Measurements from ENCODE around the gene ISYNA1. TPM values are rescaled to one million over a fixed set of nuclear protein-coding genes. Genes with fewer than 3 reads are reported as not detected.
A peak's percentile ranks its signal among the peaks of the same experiment; 100 is the strongest.

ISYNA1 gene
- total RNA-seq, 2 donors from 2014 or later = 71.6 to 690 TPM

DNA sequence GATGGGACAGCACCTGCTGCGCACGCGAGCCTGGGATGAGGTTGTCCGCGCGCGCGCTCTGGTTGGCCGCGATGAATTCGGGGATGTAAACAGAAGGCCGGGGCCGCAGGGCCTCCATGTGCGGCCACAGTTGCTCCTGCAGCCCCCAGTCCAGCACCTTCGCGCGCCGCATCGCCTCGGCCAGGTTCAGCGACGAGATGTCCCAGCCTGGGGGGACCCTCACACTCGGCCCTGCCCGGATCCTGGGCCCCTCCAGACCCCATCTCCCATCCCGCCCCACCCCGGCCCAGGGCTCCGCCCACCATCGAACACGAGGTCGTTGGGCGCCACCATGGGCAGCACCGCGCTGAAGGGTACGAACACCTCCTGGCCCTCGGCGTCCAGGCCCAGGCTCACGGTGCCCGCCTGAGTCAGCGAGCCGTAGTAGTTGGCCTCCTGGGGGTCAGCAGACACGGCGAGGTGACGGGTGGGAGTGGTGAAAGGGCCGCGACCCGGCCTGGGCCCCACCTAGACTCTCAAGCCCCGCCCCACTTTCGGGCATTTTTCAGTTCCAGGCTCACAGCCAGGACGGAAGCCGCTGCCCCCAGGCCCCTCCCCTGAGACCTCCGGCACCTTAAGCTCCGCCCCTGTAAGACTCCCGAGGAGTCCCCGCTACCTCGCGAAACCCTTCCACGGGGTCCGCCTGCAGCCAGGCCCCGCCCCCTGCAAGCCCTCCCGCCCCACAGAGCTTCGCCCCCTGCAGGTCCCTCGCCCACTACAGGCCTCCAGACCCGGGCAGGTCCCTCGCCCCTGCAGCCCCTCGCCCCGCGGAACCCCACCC is 1.1 kb downstream of the ISYNA1 start:
- 29% methylated on average over 46 of the region's 67 CpGs for WGBS
- intact Hi-C loops (cut with DNase I) = no loop called here
- Histone ChIP-seq H3K27me3 (replicated peaks; ENCODE audit: insufficient read depth) (no peaks in the 10 kb centered on the region), H3K4me3 (peak overlapping the region; percentile 36 to 43), H3K4me1 (replicated peaks) (peaks cover 2% of the 10 kb centered on the region), H3K27ac (peak overlapping the region; percentile 71 to 78), H3K36me3 (no peaks in the 10 kb centered on the region), H3K9me3 (no peaks in the 10 kb centered on the region)
- TF ChIP-seq POLR2AphosphoS5 (IDR thresholded peaks at IDR 0.05) = no peak
- no peak for TF ChIP-seq POLR2A (IDR thresholded peaks at IDR 0.05)
- TF ChIP-seq, protein P1, sequence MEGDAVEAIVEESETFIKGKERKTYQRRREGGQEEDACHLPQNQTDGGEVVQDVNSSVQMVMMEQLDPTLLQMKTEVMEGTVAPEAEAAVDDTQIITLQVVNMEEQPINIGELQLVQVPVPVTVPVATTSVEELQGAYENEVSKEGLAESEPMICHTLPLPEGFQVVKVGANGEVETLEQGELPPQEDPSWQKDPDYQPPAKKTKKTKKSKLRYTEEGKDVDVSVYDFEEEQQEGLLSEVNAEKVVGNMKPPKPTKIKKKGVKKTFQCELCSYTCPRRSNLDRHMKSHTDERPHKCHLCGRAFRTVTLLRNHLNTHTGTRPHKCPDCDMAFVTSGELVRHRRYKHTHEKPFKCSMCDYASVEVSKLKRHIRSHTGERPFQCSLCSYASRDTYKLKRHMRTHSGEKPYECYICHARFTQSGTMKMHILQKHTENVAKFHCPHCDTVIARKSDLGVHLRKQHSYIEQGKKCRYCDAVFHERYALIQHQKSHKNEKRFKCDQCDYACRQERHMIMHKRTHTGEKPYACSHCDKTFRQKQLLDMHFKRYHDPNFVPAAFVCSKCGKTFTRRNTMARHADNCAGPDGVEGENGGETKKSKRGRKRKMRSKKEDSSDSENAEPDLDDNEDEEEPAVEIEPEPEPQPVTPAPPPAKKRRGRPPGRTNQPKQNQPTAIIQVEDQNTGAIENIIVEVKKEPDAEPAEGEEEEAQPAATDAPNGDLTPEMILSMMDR (IDR thresholded peaks at IDR 0.05) = no peak
- DNase-seq (ENCODE audit: low spot score) = peak; percentile 71

DNA sequence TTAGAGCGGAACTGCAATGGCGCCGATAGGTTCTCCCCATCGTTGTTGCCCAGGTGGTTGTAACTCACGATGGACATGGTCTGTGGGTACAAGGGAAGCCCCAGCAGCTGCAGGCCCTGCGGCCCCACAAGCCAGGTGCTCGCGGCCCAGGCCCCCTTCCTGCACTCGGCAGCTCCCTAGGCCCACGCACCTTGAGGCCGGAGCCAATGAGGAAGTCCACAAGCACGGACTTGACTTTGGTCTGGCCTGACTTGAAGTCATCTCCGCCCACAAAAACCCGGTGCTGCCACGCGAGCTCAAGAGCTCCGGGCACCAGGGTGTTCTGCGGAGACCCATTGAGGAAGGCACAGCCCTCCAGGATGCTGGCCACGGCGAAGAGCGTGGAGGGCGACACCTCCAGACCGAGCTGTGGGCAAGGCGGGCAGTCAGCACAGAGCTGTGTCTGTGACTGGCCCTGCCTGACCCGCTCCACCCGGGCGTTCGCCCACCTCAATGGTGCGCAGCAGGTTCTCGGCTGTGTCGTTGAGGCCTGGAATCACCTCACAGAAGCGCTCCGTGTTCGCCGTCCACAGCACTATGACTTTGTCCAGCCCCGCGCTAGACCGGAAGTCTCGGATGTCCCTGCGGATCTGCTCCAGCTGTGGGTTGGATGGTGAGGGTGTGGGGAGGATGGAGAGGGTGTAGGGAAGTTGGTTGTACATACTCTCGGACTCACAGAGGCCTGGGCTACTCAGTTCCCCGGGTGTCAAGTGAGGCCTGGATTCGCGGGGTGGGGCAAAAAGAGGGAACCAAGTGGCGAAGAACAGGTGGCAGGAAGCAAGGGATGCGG is 1.9 kb downstream of the ISYNA1 start:
- no peaks in the 10 kb centered on the region for H3K27me3 ChIP-seq (replicated peaks; ENCODE audit: insufficient read depth)
- H3K4me3 ChIP-seq = no peak overlapping the region
- no peak for DNase-seq (ENCODE audit: low spot score)
- no peak for TF ChIP-seq POLR2AphosphoS5 (IDR thresholded peaks at IDR 0.05)
- no peak for TF ChIP-seq POLR2A (IDR thresholded peaks at IDR 0.05)
- TF ChIP-seq, protein P1 (IDR thresholded peaks at IDR 0.05) = no peak
- 70% methylated on average over 46 of the region's 46 CpGs for WGBS
- H3K9me3 ChIP-seq = no peaks in the 10 kb centered on the region
- H3K27ac ChIP-seq = no peak overlapping the region
- peaks cover 2% of the 10 kb centered on the region for H3K4me1 ChIP-seq (replicated peaks)
- H3K36me3 ChIP-seq = no peaks in the 10 kb centered on the region
- intact Hi-C loops (cut with DNase I) = no loop called here

DNA sequence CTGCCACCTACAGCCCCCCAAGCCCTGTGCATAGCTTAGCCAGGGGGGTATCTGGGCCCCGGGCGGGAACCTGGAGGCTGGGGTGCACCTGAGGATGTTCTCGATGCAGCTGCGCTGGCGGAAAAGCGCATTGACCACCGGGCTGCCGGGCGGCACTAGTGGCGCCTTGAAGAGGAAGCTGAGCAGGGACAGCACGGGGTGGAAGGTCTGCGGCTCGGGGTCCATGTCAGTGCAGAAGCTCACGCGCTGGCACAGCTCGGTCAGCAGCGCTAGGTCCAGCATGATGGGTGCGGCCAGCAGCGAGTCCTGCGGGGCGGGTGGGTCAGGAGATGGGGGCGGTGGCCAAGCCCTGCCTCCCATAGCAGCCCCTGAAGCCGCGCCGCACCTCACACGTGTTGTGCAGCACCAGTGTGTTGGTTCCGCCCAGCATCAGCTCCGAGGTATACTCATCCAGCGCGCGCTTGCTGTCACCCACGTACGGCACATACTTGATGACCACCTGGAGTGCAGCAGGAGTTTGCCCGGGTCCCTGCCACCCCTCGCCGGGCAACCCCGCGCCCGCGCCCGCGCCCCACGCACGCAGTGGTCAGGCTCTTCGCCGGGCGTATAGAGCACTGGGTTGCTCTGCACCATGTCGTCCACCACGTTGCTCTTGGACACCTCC is 2.6 kb downstream of the ISYNA1 start:
- TF ChIP-seq POLR2A (IDR thresholded peaks at IDR 0.05) (no peak), POLR2AphosphoS5 (IDR thresholded peaks at IDR 0.05) (no peak)
- TF ChIP-seq, protein P1 (IDR thresholded peaks at IDR 0.05) = no peak
- intact Hi-C loops (cut with DNase I) = no loop called here

DNA sequence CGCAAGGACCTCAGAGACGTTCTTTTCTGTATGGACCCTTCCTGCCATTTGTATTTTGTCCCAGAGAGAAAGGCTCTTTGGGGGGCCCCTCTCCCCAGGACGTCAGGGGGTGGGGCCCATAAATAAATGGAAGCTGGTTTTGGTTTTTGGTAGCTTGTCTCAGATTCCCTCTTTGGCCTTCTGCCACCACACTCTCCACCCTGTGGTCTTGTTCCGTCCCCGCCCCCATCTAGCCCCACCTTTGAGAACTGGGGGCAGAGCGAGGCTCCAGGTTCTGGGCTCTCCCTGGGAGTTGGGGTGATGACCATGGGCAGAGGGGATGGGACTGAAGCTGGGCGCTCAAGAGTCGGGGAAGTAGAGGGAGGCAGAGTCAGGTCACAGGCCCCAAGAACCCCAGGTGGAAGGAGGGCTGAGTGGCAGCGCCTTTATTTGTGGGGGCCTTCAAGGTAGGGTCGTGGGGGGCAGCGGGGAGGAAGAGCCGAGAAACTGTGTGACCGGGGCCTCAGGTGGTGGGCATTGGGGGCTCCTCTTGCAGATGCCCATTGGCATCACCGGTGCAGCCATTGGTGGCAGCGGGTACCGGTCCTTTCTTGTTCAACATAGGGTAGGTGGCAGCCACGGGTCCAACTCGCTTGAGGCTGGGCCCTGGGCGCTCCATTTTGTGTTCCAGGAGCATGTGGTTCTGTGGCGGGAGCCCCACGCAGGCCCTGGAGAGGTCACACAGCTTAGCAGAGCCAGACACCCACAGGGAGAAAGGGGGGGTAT is 3.3 kb downstream of the ISYNA1 start:
- peak overlapping the region in 1 of 2 donors; percentile 43 for H3K4me3 ChIP-seq
- H3K4me1 ChIP-seq (replicated peaks) = peaks cover 2% of the 10 kb centered on the region
- intact Hi-C loops (cut with DNase I) = no loop called here
- no peak for DNase-seq (ENCODE audit: low spot score)
- H3K27ac ChIP-seq = peak overlapping the region; percentile 71 to 73
- H3K36me3 ChIP-seq = no peaks in the 10 kb centered on the region
- TF ChIP-seq POLR2A (IDR thresholded peaks at IDR 0.05) = no peak
- TF ChIP-seq, protein P1 (IDR thresholded peaks at IDR 0.05) = no peak
- TF ChIP-seq POLR2AphosphoS5 (IDR thresholded peaks at IDR 0.05) = no peak
- no peaks in the 10 kb centered on the region for H3K9me3 ChIP-seq
- 73% methylated on average over 18 of the region's 21 CpGs for WGBS
- no peaks in the 10 kb centered on the region for H3K27me3 ChIP-seq (replicated peaks; ENCODE audit: insufficient read depth)

More for the DNA sequence above, 2.6 kb downstream of the ISYNA1 start:
- no peak for DNase-seq (ENCODE audit: low spot score)
- Histone ChIP-seq H3K4me3 (no peak overlapping the region), H3K9me3 (no peaks in the 10 kb centered on the region), H3K27me3 (replicated peaks; ENCODE audit: insufficient read depth) (no peaks in the 10 kb centered on the region), H3K4me1 (replicated peaks) (peaks cover 2% of the 10 kb centered on the region), H3K36me3 (no peaks in the 10 kb centered on the region), H3K27ac (no peak overlapping the region)
- 93% methylated on average over 49 of the region's 49 CpGs for WGBS

Measured in prostate gland (tissue), 2 donors.